Body of pancreas (tissue), 4 donors: ENCODE measurements around the gene SCGB1A1.

ENCODE experiments used
- CTCF ChIP-seq, 7 experiments: fragments of 450-650 bp in 4 of 7; fragments of 200-600 bp in 3 of 7; sonication (generic) in 3 of 7; IDR thresholded peaks; one replicate each; pipeline ENCODE4 v1.5.1; 2016 to 2019; ENCODE audit warnings: antibody characterized with exemption in 7 of 7
- POLR2A ChIP-seq, 3 donors: fragments of 450-650 bp; IDR thresholded peaks; one replicate each; pipeline ENCODE4 v1.6.1; 2016; ENCODE audit warnings: antibody characterized with exemption in 3 of 3, mild to moderate bottlenecking in 2 of 3

DNA sequence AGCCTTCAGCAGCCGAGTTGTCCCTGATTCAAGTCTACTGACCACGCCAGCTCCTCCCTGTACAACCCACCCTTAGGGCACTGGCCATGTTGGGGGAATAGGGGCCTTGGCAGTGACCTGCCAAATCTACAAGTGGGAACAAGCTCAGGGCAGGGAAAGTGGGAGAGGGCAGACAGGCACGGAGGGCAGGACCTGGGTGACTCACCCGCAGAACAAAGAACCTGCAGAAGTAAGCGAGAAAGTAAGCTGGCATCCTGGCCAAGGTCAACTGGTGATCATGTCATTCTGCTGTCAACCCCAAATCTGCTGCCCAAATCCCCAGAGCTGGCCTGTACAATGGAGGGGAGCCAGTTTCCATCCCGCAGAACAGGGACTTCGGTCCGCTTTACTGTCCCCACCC is 7.9 kb upstream of the SCGB1A1 start:
- TF ChIP-seq CTCF (IDR thresholded peaks at IDR 0.05) (no peak), POLR2A (IDR thresholded peaks at IDR 0.05) (no peak)
